NCI-H1417 treated with DMSO at 0.1 percent for 48 hours (cell line): Measurements from ENCODE around the gene SNRPF.
"Not testable (repeated sequence)": the region's sequence is repeated elsewhere in the genome, so short reads cannot be mapped to it uniquely, and the experiment has no call there.

ENCODE experiments used
- DNase-seq: peaks from one replicate; lab custom pipeline; 2025; lab: John Stamatoyannopoulos, UW

The SNRPF gene

DNA sequence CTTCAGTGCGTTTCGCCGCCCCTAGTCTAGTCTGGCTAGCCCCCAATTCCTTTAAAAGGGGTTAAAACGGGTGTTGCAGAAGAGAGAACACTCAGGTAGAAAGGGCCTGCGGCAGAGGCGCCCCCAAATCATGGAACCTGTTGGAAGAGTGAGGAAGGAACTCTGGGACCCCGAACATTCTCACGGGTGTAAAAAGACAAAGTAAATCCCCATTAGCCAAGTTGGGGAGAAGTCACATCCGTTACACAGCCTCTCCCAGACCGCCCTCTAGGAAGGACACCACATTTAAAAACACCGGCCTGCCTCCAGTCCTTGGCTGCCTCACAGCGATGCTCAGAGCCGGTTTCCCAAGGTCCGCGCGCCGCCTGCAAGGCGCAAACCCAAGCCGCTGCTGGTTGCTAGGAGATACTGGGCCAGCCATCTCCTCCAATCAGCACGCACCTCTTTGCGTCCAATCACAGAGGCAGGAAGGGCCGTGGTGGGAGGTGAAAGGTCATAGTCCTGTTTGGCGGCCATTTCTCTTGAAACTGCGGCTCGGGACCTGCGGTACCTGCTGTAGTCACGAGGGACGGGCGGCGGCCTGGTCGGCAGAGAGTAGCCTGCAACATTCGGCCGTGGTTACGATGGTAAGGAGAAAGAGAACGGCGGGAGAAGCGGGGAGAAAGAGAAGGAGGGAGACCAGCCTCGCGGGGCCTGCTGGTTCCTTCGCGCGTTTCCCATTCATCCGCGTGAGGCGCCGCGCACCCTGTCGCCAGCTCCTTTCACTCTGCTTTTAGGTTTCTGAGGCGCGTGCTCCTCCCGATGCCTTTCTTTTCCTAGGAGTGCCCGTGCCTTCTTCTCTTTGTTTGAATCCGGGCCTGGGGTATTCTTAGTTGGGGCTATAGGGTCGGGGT lies at the start of gene SNRPF:
Gene SNRPF (plus strand): TSS at position 502 of the 893 bp plus-strand sequence. CDS start 122 bp downstream, at position 624.
- DNase-seq: peak; percentile 94

DNA sequence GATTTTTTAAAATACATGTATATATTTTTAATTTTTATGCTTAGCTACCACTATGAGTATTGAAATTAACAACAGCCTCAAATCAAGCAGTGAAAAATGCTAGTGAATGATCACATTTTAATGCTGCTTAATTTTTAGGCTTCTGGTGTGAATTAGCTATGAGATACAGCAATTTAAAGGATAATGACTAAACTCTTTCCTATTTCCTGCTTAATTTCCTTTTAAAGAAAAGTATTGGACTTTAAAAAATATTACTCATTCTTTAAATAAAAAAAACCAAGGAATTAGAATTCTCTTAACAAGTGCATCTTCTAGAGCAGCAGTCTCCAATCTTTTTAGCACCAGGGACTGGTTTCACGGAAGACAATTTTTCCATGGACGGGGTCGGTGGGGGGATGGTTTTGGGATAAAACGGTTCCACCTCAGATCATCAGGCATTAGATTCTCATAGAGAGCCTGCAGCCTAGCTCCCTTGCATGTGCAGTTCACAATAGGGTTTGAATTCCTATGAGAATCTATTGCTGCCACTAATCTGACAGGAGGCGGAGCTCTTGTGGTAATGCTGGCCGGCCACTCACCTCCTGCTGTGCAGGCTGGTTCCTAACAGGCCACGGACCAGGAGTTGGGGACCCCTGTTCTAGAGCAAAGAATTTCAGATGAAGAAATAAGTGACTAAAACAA lies 49.6 kb upstream of the SNRPF start:
- no peak for DNase-seq

DNA sequence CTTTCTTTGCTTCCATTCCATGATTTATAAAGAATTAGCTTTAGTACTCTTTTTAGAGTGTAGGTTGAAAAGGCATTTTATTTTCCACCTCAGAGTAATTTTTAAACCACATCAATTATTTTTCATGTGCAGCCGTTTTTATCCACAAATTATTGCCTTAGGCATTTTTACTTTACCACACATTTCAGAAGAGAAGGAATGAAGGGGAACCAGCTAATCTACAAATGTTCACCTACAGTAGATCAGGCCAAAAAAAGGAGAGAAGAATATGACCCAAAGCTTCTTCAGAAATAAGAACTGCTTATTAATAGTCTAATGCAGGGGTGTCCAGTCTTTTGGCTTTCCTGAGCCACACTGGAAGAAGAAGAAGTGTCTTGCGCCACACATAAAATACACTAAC lies 48.3 kb upstream of the SNRPF start:
- no peak for DNase-seq

DNA sequence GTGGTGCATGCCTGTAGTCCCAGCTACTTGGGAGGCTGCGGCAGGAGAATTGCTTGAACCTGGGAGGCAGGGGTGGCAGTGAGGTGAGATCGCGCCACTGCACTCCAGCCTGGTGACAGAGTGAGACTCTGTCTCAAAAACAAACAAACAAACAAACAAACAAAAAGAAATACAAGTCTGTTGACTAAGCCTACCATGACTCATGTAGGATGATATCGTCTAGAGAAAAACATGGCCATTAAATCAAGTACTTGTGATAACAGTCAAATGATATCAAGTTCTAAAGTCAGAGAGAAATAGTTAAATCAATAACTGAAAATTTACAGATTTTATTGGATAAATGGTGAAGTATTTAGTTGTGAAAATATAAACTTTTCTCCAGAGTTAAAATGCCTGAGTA lies 46.6 kb upstream of the SNRPF start:
- not testable (repeated sequence) for DNase-seq

DNA sequence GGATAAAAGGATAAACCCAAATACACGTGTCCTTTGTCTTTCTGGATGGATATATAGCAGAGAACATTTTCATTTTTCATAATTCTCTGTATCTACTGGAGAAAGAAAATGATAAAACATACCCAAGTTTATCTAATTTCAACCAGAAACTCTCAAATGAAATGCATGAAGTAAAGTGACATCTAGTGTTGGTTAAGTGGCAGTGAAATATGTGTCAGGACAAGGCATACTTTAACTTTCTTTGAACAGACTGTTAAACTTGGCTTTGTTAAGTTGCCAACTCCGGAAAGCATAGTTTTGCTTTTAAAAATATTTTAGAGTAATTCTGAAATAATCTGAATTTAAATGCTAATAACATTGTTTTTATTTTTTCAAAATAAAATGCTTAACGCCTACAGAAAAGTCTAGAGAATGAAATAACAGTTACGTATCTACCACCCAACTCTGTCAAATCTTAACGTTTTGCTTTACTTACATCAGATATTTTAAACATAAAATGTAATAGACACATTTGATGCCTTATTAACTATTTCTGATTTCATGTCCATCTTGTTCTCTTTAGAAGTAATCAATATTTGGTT lies 43.0 kb upstream of the SNRPF start:
- peak; percentile 8 for DNase-seq

DNA sequence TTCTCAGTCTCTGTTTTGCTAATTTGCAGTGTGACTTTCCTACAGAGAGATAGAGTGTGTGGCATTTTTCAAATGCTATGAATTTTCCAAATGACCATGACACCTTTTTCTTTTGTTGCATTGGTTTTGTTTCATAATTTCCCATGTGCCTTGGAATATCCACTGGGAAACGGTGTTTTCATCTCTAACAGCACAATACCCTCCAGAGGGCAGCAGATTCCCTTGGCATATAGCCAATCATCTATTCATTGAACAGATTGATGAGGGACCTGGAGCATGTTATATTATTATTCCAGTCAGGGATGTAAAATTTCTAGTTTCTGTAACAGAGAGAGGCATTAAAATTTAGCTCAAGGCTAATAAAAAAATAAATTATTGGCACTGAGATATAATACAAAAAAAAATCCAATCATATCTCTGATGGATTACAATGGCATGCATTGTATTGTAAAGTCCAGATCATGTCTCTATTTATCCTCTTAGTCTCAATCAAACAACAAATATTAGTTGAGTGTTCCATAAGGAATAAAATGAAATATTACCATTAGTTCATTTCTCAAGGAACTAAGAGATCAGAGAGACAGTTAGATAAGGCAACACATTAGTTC lies 38.6 kb upstream of the SNRPF start:
- peak; percentile 28 for DNase-seq

DNA sequence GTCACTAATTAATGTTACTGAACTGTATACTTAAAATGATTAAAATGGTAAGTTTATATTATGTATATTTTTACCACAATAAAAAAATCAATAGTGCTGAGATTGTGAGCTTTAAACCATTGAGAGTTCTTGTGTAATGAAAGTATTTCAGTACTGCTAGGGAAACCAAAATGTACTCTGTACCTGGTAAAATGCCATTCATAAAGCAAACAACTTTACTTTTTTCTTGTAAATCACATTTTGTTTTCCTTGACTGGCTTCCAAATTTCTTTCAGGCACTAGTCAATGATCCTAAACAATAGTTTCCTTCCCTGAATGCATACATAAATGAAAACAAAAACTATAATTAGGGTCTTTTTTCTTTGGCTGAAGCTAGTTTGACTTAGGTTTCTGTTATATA lies 29.4 kb upstream of the SNRPF start:
- DNase-seq: no peak

DNA sequence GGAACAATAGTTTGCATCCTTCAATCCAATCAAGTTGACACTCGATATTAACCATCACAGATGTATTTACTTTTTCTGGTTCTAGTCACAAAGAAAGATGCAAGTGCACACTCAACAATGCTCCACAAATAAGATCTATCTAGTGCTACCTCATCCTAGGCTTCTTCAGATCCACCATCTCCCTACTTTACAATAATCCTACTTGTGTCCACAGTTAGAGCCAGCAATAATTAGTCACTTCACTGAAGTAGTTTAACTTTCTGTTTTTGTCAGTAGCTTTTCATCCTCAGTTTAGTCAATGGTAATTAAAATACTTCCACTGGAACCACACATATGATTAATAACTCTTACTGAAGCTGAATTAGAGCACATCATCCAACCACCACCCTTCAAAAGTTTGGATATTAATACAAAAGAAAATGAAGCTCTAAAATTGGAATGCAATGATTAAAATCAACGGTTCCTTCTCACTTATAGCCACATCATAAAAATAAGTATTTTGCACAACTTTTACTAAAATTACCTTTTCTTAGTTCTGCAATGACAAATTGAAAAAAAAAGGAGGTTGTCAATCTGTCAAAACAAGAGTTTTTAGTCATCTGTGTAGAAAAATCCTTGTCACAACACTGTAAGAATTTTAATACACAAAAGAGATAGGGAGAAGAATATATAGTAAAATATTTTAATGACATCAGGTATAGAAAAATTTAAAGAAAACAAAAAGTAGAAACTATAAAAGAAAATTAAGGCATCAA lies 28.2 kb upstream of the SNRPF start:
- DNase-seq: no peak

DNA sequence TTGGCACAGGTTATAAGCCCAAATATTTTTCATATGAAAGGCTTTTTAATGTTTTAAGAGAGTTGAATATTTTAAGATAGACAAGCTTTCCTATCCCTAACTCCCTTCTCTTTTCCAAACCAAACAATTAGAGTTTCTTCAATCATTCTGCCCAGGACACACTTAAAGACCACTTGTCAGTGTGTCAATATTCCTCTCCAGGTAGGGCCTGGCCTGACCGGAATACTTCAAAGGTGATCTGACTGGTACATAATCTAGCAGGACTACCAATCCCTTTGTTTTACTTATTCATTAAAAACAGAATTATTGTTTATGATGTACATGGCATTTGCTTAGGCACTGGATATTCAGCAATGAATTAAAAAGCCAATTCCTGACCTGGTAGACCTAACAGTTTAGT lies 24.2 kb upstream of the SNRPF start:
- DNase-seq: no peak

DNA sequence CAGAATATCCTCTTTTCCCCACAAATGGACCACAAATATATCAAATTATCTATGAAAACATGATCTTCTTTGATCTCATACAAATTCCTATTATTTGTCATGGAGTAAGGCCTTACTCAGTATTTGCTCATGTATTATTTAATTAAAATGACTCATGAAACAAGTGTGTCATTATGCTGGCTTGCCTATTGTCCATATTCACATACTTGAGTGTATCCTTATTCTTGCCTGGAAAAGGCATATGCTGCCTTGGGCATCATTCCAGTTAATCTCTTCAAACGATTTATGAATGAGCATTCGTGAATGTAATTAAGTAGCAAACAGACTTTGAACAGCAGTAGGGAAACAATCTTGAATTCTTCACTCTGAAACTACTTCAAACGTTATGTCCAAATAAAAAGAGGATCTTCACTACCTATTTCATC lies 22.6 kb upstream of the SNRPF start:
- DNase-seq: peak; percentile 24

DNA sequence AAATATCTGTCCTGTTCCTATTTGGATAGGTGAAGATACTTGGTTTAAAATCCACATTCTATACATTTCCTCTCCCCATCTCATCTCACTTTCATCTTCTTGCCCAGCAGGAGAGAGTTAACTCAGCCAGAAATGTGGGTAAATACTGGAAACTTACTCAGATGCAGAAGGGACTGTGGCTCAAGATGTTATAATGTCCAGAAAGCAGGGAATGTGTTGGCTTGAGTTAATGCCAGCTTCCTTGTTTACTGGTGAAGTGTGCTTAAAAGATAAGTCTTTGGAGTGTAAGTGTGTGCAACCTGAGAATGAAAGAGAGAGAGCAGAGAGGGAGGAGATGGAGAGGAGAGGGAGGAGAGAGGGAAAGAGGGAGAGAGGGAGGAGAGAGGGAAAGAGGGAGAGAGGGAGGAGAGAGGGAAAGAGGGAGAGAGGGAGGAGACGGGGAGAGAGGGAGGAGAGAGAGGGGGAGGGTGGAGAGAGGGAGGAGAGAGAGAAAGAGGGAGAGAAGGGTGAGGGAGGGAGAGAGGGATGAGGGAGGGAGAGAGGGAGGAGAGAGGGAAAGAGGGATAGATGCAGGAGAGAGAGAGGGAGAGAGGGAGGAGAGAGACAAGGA lies 22.0 kb upstream of the SNRPF start:
- no peak for DNase-seq

DNA sequence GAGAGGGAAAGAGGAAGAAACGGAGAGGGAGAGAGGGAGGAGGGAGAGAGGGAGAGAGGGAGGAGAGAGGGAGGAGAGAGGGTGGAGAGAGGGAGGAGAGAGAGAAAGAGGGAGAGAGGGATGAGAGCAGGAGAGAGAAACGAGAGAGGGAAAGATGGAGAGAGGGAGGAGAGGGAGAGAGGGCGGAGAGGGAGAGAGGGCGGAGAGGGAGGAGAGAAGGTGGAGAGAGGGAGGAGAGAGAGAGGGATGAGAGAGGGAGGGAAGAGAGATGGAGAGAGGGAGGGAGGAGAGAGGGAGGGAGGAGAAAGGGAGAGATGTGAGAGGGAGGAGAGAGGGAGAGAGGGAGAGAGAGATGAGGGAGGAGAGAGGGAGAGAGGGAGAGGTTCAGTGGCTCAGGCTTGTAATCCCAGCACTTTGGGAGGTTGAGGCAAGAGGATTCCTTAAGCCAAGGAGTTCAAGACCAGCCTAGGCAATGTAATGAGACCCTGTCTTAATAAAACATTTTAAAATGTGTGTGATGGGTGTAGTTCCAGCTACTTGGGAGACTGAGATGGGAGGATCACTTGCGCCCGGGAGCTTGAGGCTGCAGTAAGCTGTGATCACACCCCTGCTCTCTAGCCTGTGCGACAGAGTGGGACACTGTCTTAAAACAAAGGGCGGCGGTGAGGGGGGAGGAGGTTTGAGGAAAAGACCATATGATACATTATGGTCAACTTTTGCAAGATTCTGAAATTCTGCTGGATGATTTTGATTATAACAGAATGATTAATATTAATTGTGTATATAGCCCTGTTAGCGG lies 21.3 kb upstream of the SNRPF start:
- no peak for DNase-seq

DNA sequence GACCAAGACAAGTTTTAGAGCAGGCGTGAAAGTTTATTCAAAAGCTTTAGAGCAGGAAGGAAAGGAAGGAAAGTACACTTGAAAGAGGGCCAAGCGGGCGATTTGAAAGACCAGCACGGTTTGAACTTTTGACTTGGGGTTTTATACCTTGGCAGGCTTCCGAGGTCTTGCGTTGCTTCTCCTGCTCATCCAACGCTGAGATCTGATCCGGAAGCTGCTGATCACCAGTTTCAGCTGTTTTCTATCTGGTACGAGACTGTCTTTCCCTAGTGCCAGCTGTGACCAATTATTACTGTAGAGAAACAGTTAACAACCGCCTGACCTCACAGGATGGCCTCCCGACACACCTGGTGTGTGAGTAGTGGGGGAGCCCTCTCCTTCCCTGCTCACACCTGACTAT lies 20.6 kb upstream of the SNRPF start:
- no peak for DNase-seq

DNA sequence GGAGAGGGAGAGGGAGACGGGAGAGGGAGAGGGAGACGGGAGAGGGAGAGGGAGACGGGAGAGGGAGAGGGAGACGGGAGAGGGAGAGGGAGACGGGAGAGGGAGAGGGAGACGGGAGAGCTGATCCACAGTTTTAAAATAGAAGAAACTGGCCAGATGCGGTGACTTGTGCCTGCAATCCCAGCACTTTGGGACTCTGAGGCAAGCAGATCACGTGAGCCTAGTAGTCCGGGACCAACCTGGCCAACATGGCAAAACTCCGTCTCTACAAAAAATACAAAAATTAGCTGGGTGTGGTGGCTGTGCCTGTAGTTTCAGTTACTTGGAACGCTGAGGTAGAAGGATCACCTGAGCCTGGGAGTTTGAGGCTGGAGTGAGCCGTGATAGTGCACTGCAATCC lies 16.3 kb upstream of the SNRPF start:
- DNase-seq: not testable (repeated sequence)

DNA sequence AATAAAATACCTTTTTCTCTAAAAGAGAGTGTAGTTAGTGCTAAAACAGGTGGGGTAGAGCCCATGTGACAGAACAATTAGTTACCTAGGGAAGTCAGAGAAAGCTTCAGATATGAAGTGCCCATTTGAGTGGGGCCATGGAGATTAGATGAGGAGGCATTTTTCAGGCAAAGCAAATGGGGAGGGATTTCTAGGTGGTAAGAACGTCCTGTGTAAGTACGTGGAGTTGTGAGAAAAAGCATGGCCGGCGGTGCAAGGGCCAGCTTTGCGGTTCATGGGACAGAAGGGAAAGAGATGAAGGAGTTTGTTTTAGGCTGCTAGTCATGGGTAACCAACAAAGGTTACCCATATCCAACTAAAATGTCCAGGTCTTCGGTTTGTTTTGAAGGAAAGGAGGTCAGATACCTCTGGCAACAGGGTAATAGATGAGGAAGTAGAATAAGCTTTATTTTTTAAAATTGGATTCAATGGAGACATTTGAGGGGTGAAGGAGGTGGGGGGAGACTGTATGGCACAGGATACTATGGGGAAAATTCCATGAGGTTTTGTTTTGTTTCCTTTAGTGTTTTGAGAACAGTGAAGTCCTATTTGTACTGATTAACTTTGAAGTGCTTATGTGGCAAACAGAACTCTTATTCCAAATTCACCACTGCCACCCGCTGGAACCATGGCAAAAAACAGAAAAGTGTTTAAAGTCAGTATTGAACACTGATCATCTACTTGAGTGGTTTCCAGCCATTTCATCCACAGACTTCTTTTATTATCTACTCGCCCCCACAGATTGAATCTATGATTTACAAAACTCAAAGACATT lies 10.0 kb upstream of the SNRPF start:
- DNase-seq: no peak

DNA sequence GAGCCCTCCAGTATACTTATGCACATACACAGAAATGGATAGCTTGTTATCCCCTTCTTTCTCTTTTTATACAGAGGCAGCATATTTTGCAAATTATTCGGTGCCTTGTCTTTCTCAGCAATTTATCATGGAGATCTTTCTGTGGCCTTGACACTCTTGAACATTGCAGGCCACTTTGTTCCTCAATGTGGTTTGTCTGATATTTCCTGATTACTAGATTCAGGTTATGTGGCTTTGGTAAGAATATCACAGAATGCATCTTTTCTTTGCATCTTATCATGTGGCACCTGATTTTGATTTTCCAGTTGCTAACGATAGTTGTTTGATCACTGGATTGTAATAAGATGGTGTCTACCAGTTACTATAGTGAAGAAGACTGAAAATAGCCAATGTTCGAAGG lies 7.1 kb upstream of the SNRPF start:
- DNase-seq: no peak

DNA sequence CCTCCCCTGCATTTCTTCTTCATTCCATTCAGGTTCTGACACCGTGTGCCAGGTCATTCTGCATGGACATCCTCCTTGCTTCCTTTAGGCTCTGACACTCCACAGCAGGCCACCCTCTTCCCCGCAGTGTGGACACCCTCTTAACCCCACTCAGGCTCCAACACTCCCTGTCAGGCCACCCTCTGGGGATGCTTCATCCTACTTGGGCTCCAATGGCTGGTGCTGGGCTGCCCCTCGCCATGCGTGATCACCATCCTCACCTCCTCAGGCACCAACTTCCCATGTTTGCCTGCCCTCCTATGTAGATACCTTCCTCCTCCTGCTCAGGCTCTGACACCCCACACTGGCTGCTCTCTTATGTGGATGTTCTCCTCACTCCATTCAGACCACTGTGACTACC lies 6.6 kb upstream of the SNRPF start:
- no peak for DNase-seq

DNA sequence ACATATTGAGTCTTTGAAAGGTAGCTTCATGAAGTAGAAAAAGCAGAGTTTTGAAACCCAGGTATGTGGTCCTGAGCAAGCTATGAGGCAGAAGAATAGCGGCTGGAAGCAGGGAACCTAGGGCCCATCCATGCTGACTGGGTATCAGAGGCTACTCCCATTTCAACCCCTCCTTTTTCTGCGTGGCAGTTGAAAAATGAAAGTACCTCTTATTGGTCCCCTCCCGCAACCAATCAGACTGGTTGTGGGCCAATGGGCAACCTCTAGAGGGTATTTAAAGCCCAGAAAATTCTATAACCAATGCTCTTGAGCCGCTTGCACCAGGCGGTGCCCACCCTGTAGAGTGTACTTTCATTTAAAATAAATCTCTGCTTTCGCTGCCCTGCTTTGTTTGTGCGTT lies 1.6 kb upstream of the SNRPF start:
- no peak for DNase-seq

DNA sequence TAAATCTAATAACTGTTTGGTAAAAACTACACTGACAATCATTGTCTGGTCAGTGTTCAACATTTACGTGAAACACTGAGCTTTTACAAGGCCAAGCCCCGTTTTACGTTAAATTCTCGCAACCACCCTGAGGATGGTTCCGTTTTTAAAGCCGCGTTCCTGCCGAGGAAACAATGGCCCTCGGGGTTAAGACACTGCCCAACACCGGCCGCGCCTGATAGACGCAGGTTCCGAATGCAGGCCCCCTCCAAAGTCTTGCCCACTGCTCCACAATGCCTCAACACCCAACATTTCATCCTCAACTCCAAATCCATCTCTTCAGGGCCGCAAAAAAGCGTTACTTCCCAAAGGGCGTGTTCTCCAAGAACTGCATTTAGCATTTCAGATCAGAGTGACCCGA lies 953 bp upstream of the SNRPF start:
- DNase-seq: no peak

DNA sequence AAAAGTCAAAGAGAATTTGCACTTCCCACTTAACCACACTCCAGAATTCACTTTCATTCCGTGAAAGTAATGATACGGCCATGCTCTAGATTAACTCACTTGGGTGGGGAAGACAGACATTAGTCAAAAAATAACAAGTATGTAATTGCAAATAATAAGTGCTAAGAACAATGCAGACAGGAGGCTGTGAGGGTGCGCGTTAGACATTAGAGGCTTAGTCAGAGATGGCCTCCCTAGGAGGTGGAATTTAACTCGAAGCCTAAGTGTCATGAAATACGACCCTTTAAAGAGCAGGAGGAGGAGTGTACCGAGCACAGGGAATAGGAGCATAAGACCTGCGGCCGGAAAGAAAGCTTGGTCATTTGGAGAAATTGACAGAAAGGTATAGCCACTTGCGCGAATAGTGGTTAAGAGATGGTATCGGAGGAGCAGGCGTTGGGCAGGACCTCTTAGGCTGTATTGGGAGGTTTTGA lies 628 bp downstream of the SNRPF start:
- no peak for DNase-seq
